H1 (cell line): ENCODE data around the gene MRPS27.

Experiments
- EZH2 ChIP-seq: fragments of 200-600 bp; sonication (generic); IDR thresholded peaks from 2 replicates; pipeline ENCODE4 v1.7.1; 2012; ENCODE audit warnings: low read depth, mild to moderate bottlenecking, moderate library complexity, low read length, inconsistent platforms; ENCODE audit not compliant: severe bottlenecking
- GABPA ChIP-seq: IDR thresholded peaks from 2 replicates; pipeline ENCODE4 v1.6.1; 2011; ENCODE audit warnings: mild to moderate bottlenecking, low read length, moderate library complexity, borderline replicate concordance; ENCODE audit not compliant: insufficient read depth
- POLR2A ChIP-seq, 2 experiments: IDR thresholded peaks; 1 replicate in 1 of 2; 2 replicates in 1 of 2; pipeline ENCODE4 v1.6.1; 2011; ENCODE audit warnings: low read depth in 2 of 2, low read length in 2 of 2, mild to moderate bottlenecking in 2 of 2; ENCODE audit errors: control extremely low read depth in 1 of 2
- POLR2AphosphoS5 ChIP-seq: IDR thresholded peaks from 2 replicates; pipeline ENCODE4 v1.6.1; 2011; ENCODE audit warnings: low read depth, low read length
- RAD21 ChIP-seq, 2 experiments: IDR thresholded peaks in 1 of 2; conservative IDR thresholded peaks in 1 of 2; 2 replicates each; pipeline ENCODE4 v1.6.1; 2011; ENCODE audit warnings: low read depth in 2 of 2, low read length in 2 of 2, improper control_type of control experiment in 1 of 2, inconsistent platforms in 1 of 2, mild to moderate bottlenecking in 1 of 2, moderate library complexity in 1 of 2
- RFX5 ChIP-seq: IDR thresholded peaks from 2 replicates; pipeline ENCODE4 v1.6.1; 2011; ENCODE audit warnings: low read depth, low read length, improper control_type of control experiment, borderline replicate concordance
- SP1 ChIP-seq: IDR thresholded peaks from 2 replicates; pipeline ENCODE4 v1.6.1; 2011; ENCODE audit warnings: low read depth, low read length
- SRF ChIP-seq: IDR thresholded peaks from 2 replicates; pipeline ENCODE4 v1.6.1; 2011; ENCODE audit warnings: mild to moderate bottlenecking, low read depth, low read length, moderate library complexity
- TBP ChIP-seq: IDR thresholded peaks from 2 replicates; pipeline ENCODE4 v1.6.1; 2011; ENCODE audit warnings: low read depth, low read length, improper control_type of control experiment
- YY1 ChIP-seq: IDR thresholded peaks from 2 replicates; pipeline ENCODE4 v1.6.1; 2011; ENCODE audit warnings: low read depth, mild to moderate bottlenecking, low read length
- ZNF274 ChIP-seq: IDR thresholded peaks from 2 replicates; pipeline ENCODE4 v1.7.0; 2012; ENCODE audit warnings: low read length, borderline replicate concordance; ENCODE audit errors: extremely low read depth
- TF ChIP-seq, protein P1 (sequence below), 3 experiments: IDR thresholded peaks; 1 replicate in 2 of 3; 2 replicates in 1 of 3; pipeline versions ENCODE4 v1.5.1 to v1.6.1; 2011; ENCODE audit warnings: low read length in 3 of 3, mild to moderate bottlenecking in 3 of 3, inconsistent platforms in 2 of 3, low read depth in 1 of 3, moderate library complexity in 1 of 3; ENCODE audit not compliant: insufficient read depth in 1 of 3; ENCODE audit errors: control extremely low read depth in 1 of 3
- TF ChIP-seq, protein P2 (sequence below): IDR thresholded peaks from 2 replicates; pipeline ENCODE4 v1.6.1; 2012; ENCODE audit warnings: inconsistent platforms

DNA sequence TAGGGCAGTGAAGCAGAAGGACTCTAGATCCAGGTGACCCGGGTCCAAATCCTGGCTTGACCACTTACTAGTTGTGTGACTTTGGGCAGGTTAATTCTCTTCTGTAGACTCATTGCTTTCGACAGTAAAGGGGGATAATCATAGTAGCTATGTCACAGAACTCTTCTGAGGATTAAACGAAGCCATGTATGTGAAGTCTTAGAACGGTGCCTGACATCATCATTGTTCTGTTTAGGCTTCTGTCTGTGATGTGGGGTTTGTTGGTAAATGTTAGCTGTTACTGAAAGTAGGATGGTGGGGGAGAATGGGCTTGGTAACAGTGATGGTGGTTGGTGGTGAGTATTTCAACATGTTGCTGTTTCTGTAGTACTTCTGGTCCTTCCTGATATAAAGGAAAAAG is 139.1 kb downstream of the MRPS27 start:
- TF ChIP-seq, protein P1, sequence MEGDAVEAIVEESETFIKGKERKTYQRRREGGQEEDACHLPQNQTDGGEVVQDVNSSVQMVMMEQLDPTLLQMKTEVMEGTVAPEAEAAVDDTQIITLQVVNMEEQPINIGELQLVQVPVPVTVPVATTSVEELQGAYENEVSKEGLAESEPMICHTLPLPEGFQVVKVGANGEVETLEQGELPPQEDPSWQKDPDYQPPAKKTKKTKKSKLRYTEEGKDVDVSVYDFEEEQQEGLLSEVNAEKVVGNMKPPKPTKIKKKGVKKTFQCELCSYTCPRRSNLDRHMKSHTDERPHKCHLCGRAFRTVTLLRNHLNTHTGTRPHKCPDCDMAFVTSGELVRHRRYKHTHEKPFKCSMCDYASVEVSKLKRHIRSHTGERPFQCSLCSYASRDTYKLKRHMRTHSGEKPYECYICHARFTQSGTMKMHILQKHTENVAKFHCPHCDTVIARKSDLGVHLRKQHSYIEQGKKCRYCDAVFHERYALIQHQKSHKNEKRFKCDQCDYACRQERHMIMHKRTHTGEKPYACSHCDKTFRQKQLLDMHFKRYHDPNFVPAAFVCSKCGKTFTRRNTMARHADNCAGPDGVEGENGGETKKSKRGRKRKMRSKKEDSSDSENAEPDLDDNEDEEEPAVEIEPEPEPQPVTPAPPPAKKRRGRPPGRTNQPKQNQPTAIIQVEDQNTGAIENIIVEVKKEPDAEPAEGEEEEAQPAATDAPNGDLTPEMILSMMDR (IDR thresholded peaks at IDR 0.05; ENCODE audit: control extremely low read depth in 1 of 3, insufficient read depth in 1 of 3, low read depth in 1 of 3, low read length in 3 of 3): no peak
- TF ChIP-seq RAD21 (IDR thresholded peaks at IDR 0.05 in 1 of 2, conservative IDR thresholded peaks at IDR 0.05 in 1 of 2; ENCODE audit: low read depth in 2 of 2, low read length in 2 of 2): no peak
- no peak for TF ChIP-seq POLR2A (IDR thresholded peaks at IDR 0.05; ENCODE audit: control extremely low read depth in 1 of 2, low read depth in 2 of 2, low read length in 2 of 2)
- no peak for TF ChIP-seq GABPA
- TF ChIP-seq, protein P2, sequence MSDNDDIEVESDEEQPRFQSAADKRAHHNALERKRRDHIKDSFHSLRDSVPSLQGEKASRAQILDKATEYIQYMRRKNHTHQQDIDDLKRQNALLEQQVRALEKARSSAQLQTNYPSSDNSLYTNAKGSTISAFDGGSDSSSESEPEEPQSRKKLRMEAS: no peak
- TF ChIP-seq EZH2: no peak
- TF ChIP-seq POLR2AphosphoS5: no peak
- TF ChIP-seq TBP: no peak
- TF ChIP-seq SP1: no peak
- TF ChIP-seq ZNF274: no peak
- no peak for TF ChIP-seq YY1
- no peak for TF ChIP-seq RFX5
- TF ChIP-seq SRF: no peak
